ENCODE measurements around the gene WNT3A. TPM values are rescaled to one million over a fixed set of nuclear protein-coding genes. Genes with fewer than 3 reads are reported as not detected.

Gene WNT3A
- total RNA-seq, 1 donor from 2014 or later, result not detected

- peak; percentile 67 for DNase-seq (ENCODE audit: low spot score)
Observed at GRCh38 chr1:228084325-228084724, 77.5 kb downstream of the WNT3A start.

- DNase-seq (ENCODE audit: low spot score), result no peak
Observed at GRCh38 chr1:228084797-228085196, 78.0 kb downstream of the WNT3A start.

- peak; percentile 71 for DNase-seq (ENCODE audit: low spot score)
Observed at GRCh38 chr1:228085287-228085951, 78.6 kb downstream of the WNT3A start.

- peak; percentile 24 for DNase-seq (ENCODE audit: low spot score)
Observed at GRCh38 chr1:228087771-228088251, 81.0 kb downstream of the WNT3A start.

- DNase-seq (ENCODE audit: low spot score), result no peak
Observed at GRCh38 chr1:228088586-228089498, 82.0 kb downstream of the WNT3A start.

- DNase-seq (ENCODE audit: low spot score), result no peak
Observed at GRCh38 chr1:228089519-228090380, 83.0 kb downstream of the WNT3A start.

GRCh38 chr1:228090613-228091081 is 83.8 kb downstream of the WNT3A start:
- DNase-seq (ENCODE audit: low spot score), result no peak

GRCh38 chr1:228091084-228091483 is 84.3 kb downstream of the WNT3A start:
- DNase-seq (ENCODE audit: low spot score), result no peak

GRCh38 chr1:228092342-228093049 is 85.7 kb downstream of the WNT3A start:
- no peak for DNase-seq (ENCODE audit: low spot score)

- DNase-seq (ENCODE audit: low spot score), result peak; percentile 41
Observed at GRCh38 chr1:228093050-228093906, 86.5 kb downstream of the WNT3A start.

GRCh38 chr1:228094432-228095016 is 87.7 kb downstream of the WNT3A start:
- DNase-seq (ENCODE audit: low spot score), result no peak

- DNase-seq (ENCODE audit: low spot score), result no peak
Observed at GRCh38 chr1:228095161-228095560, 88.4 kb downstream of the WNT3A start.

GRCh38 chr1:228095938-228096337 is 89.1 kb downstream of the WNT3A start:
- DNase-seq (ENCODE audit: low spot score), result no peak

- DNase-seq (ENCODE audit: low spot score), result no peak
Observed at GRCh38 chr1:228096416-228097332, 89.9 kb downstream of the WNT3A start.

- DNase-seq (ENCODE audit: low spot score), result no peak
Observed at GRCh38 chr1:228097333-228098081, 90.7 kb downstream of the WNT3A start.

- DNase-seq (ENCODE audit: low spot score), result no peak
Observed at GRCh38 chr1:228098323-228098931, 91.6 kb downstream of the WNT3A start.

- no peak for DNase-seq (ENCODE audit: low spot score)
Observed at GRCh38 chr1:228099331-228099732, 92.5 kb downstream of the WNT3A start.
